CD14-positive monocyte (primary cell): ENCODE data around the gene CCL25. TPM values are rescaled to one million over a fixed set of nuclear protein-coding genes. Genes with fewer than 3 reads are reported as not detected.

ENCODE experiments used
- DNase-seq, 3 donors: peaks; one replicate each; pipeline ENCODE4 v3.0.0-alpha.2; 2011 to 2022
- H2AFZ ChIP-seq: 2 replicates; pipeline ENCODE4 v1.6.0; 2012; ENCODE audit warnings: mild to moderate bottlenecking, low read depth, low read length, inconsistent platforms; ENCODE audit not compliant: insufficient read depth, poor library complexity, severe bottlenecking
- H3K27ac ChIP-seq, 2 donors: 1 replicate in 1 of 2; 2 replicates in 1 of 2; pipeline ENCODE4 v1.5.1; 2012 to 2013; ENCODE audit warnings: low read length in 2 of 2, control low read depth in 1 of 2, inconsistent platforms in 1 of 2, low read depth in 1 of 2, mild to moderate bottlenecking in 1 of 2
- H3K27me3 ChIP-seq, 2 donors: one replicate each; pipeline versions ENCODE4 v1.6.0 to v1.6.1; 2011 to 2013; ENCODE audit warnings: low read length in 2 of 2; ENCODE audit not compliant: control insufficient read depth in 2 of 2, insufficient read depth in 2 of 2
- H3K36me3 ChIP-seq, 2 donors: replicated peaks in 1 of 2; 1 replicate in 1 of 2; 2 replicates in 1 of 2; pipeline versions ENCODE4 v1.5.1 to v1.6.1; 2012 to 2013; ENCODE audit warnings: low read length in 2 of 2, control low read depth in 1 of 2, inconsistent platforms in 1 of 2, mild to moderate bottlenecking in 1 of 2; ENCODE audit not compliant: insufficient read depth in 2 of 2, control insufficient read depth in 1 of 2
- H3K4me1 ChIP-seq, 2 donors: 1 replicate in 1 of 2; 2 replicates in 1 of 2; pipeline versions ENCODE4 v1.5.1 to v1.6.1; 2012 to 2013; ENCODE audit warnings: low read length in 2 of 2, control low read depth in 1 of 2, inconsistent platforms in 1 of 2, mild to moderate bottlenecking in 1 of 2, moderate library complexity in 1 of 2; ENCODE audit not compliant: insufficient read depth in 2 of 2, control insufficient read depth in 1 of 2
- H3K4me2 ChIP-seq: replicated peaks from 2 replicates; pipeline ENCODE3; 2012; ENCODE audit warnings: low read length, moderate library complexity, mild to moderate bottlenecking; ENCODE audit not compliant: poor library complexity, severe bottlenecking; ENCODE audit errors: extremely low read depth
- H3K4me3 ChIP-seq, 3 experiments: fragments of 200-600 bp in 1 of 3; sonication (generic) in 1 of 3; replicated peaks in 1 of 3; 1 replicate in 2 of 3; 2 replicates in 1 of 3; pipeline ENCODE4 v1.5.1; 2011 to 2013; ENCODE audit warnings: low read length in 3 of 3, mild to moderate bottlenecking in 3 of 3, control low read depth in 2 of 3, low read depth in 2 of 3, inconsistent platforms in 1 of 3, moderate library complexity in 1 of 3
- H3K79me2 ChIP-seq: 2 replicates; pipeline ENCODE4 v1.6.0; 2012; ENCODE audit warnings: mild to moderate bottlenecking, control low read depth, inconsistent platforms, low read length, moderate library complexity; ENCODE audit not compliant: insufficient read depth
- H3K9ac ChIP-seq: 2 replicates; pipeline ENCODE4 v1.6.0; 2017; ENCODE audit warnings: low read length, mild to moderate bottlenecking; ENCODE audit not compliant: insufficient read depth, poor library complexity, severe bottlenecking
- H3K9me3 ChIP-seq, 2 donors: replicated peaks in 1 of 2; 1 replicate in 1 of 2; 2 replicates in 1 of 2; pipeline versions ENCODE4 v1.5.1 to v1.6.1; 2012 to 2013; ENCODE audit warnings: low read length in 2 of 2, control low read depth in 1 of 2; ENCODE audit not compliant: control insufficient read depth in 1 of 2, insufficient read depth in 1 of 2
- H4K20me1 ChIP-seq: 2 replicates; pipeline ENCODE4 v1.6.0; 2012; ENCODE audit warnings: mild to moderate bottlenecking, low read length, control low read depth, moderate library complexity; ENCODE audit not compliant: insufficient read depth
- H3K27ac Mint-ChIP-seq, 7 donors: one replicate each; pipeline ENCODE4 v1.8.0; 2020; ENCODE audit warnings: mild to moderate bottlenecking in 7 of 7, mixed read lengths in 7 of 7, moderate library complexity in 6 of 7, inconsistent platforms in 2 of 7
- H3K27me3 Mint-ChIP-seq, 3 donors: one replicate each; pipeline ENCODE4 v1.8.0; 2021 to 2022; ENCODE audit warnings: low read depth in 3 of 3, mild to moderate bottlenecking in 3 of 3, mixed read lengths in 3 of 3, moderate library complexity in 3 of 3, inconsistent platforms in 1 of 3
- H3K36me3 Mint-ChIP-seq, 2 donors: one replicate each; pipeline ENCODE4 v1.8.0; 2020; ENCODE audit warnings: mixed read lengths in 2 of 2, inconsistent platforms in 1 of 2, mild to moderate bottlenecking in 1 of 2
- H3K4me1 Mint-ChIP-seq: one replicate; pipeline ENCODE4 v1.8.0; 2020; ENCODE audit warnings: mild to moderate bottlenecking, mixed read lengths
- H3K4me3 Mint-ChIP-seq, 2 donors: one replicate each; pipeline ENCODE4 v1.8.0; 2020; ENCODE audit warnings: mild to moderate bottlenecking in 2 of 2, mixed read lengths in 2 of 2, moderate library complexity in 1 of 2
- H3K9me3 Mint-ChIP-seq, 7 donors: one replicate each; pipeline ENCODE4 v1.8.0; 2020 to 2022; ENCODE audit warnings: mixed read lengths in 7 of 7, mild to moderate bottlenecking in 6 of 7, moderate library complexity in 6 of 7, inconsistent platforms in 2 of 7
- CTCF ChIP-seq: fragments of 200-600 bp; IDR thresholded peaks from one replicate; pipeline ENCODE4 v1.8.0; 2022; ENCODE audit warnings: antibody characterized with exemption, mild to moderate bottlenecking
- WGBS: methylation state at CpG from one replicate; pipeline ENCODE4 v1.1.5; 2013; ENCODE audit warnings: missing lambda C conversion rate; ENCODE audit not compliant: insufficient coverage; 5-methylcytosine and 5-hydroxymethylcytosine counted together
- intact Hi-C, 2 donors: fragments of 100-400 bp; cut with micrococcal nuclease; formaldehyde crosslinking; loops; one replicate each; pipeline versions ENCODE4 v1.15.0 to v1.15.1; 2023
- polyA plus RNA-seq, 3 donors: library from polyadenylated mRNA; depleted of rRNA in 1 of 3; unstranded in 2 of 3; stranded (reverse) in 1 of 3; fragments of 300-500 nt in 2 of 3; fragments of >200 nt in 1 of 3; fragmentation: Illumina TruSeq in 2 of 3; gene quantifications; 1 replicate in 2 of 3; 2 replicates in 1 of 3; pipeline ENCODE4 v1.2.3, GENCODE V29; 2012 to 2021

The CCL25 gene
- polyA plus RNA-seq, 3 donors: not detected

DNA sequence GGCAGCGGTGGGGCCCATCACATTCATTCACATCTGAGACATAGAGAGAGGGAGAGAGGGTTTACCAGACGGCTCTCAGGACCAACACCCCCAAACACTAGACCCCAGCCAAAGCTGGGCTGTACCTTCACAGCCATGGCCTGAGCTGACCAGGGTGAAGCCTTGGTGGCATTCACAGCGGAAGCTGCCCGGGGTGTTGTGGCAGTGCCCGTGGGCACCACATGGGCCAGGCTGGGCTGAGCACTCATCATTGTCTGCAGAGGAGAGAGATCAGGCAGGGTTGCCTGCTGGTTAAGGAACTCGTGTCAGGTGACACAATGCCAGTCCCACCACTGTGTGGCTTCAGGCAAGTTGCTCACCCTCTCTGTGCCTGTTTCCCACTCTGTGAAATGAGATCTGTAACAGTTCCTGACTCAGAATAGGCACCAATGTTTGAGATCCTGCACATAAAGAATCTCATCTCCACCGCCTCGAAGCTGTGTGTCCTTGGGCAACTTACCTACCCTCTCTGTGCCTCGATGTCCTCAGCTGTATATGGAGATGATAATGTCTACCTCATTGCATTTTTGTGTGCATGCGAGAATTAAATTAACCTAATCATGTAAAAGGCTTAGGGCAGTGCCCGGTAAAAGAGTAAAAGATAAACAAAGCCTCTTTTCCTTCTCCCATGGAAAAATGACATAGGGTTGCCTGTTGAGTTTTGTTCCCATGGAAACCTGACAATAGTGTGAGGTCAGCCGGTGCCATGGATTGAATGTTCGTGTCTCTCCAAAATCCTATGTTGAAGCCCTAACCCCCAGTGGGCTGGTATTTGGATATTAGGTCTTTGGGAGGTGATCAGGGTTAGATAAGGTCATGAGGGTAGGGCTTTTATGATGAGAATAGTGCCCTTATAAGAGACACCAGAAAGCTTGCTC lies 22.9 kb downstream of the CCL25 start:
- Mint-ChIP-seq H3K36me3 (no peaks in the 10 kb centered on the region), H3K4me1 (peaks cover 5% of the 10 kb centered on the region), H3K9me3 (peaks cover 6 to 17% (median 13%) of the 10 kb centered on the region in 7 donors), H3K4me3 (no peak overlapping the region), H3K27me3 (peaks cover 8 to 16% (median 13%) of the 10 kb centered on the region in 3 donors), H3K27ac (no peak overlapping the region)
- Histone ChIP-seq H3K4me2 (no peak overlapping the region), H4K20me1 (no peaks in the 10 kb centered on the region), H3K4me1 (peaks cover 0 to 10% of the 10 kb centered on the region in 2 donors), H3K9ac (no peak overlapping the region), H3K27me3 (no peaks in the 10 kb centered on the region), H3K9me3 (peaks cover 1 to 9% of the 10 kb centered on the region in 2 donors), H3K27ac (no peak overlapping the region), H3K4me3 (no peak overlapping the region), H3K36me3 (no peaks in the 10 kb centered on the region), H3K79me2 (no peaks in the 10 kb centered on the region), H2AFZ (no peak overlapping the region)
- 99% methylated on average over 4 of the region's 13 CpGs for WGBS
- DNase-seq: no peak
- no peak for TF ChIP-seq CTCF
- intact Hi-C loops: no loop called here

DNA sequence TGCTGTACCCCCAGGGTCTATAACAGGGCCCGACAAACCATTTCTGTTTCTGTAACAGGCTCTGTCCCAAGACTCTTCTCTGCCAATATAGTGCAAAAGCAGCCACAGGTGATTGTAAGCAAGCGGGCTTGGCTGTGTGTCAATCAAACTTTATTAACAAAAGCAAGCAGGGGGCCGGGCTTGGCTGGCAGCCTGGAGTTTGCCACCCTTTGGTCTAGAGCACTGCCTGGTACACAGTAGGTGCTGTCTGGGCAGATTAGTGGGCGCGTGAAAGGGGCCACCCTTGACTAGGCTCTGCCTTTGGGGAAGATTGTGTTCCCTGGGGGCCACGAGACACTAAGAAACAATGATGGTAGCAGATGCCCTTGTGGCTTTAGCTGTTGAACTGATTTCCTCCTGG lies 27.4 kb downstream of the CCL25 start:
- intact Hi-C loops: no loop called here
- H3K36me3 ChIP-seq: no peaks in the 10 kb centered on the region
- peaks cover 0 to 2% of the 10 kb centered on the region in 2 donors for H3K9me3 ChIP-seq
- H3K4me1 ChIP-seq: no peaks in the 10 kb centered on the region
- 95% methylated on average over 6 of the region's 6 CpGs for WGBS
- no peak overlapping the region for H2AFZ ChIP-seq
- no peak overlapping the region for H3K4me3 Mint-ChIP-seq
- TF ChIP-seq CTCF: no peak
- no peaks in the 10 kb centered on the region for H3K27me3 ChIP-seq
- no peaks in the 10 kb centered on the region for H3K36me3 Mint-ChIP-seq
- peaks cover 9 to 13% (median 10%) of the 10 kb centered on the region in 3 donors for H3K27me3 Mint-ChIP-seq
- H3K79me2 ChIP-seq: no peaks in the 10 kb centered on the region
- no peak overlapping the region for H3K4me3 ChIP-seq
- no peak overlapping the region for H3K9ac ChIP-seq
- H3K9me3 Mint-ChIP-seq: peaks cover 0 to 10% (median 4%) of the 10 kb centered on the region in 7 donors
- H3K27ac Mint-ChIP-seq: no peak overlapping the region
- H3K4me2 ChIP-seq: no peak overlapping the region
- H3K27ac ChIP-seq: no peak overlapping the region
- H4K20me1 ChIP-seq: no peaks in the 10 kb centered on the region
- DNase-seq: no peak
- peaks cover 9% of the 10 kb centered on the region for H3K4me1 Mint-ChIP-seq
